Prostate gland (tissue), 2 donors: Measurements from ENCODE around the gene LCK. TPM values are rescaled to one million over a fixed set of nuclear protein-coding genes. Genes with fewer than 3 reads are reported as not detected.

Experiments used
- DNase-seq: peaks from one replicate; pipeline ENCODE4 v3.0.0-alpha.2; 2019; ENCODE audit warnings: low spot score
- H3K27ac ChIP-seq, 2 donors: fragments of 200-600 bp; sonication (generic); 2 replicates each; pipeline ENCODE4 v1.5.1; 2017 to 2019
- H3K27me3 ChIP-seq: fragments of 200-600 bp; sonication (generic); replicated peaks from 2 replicates; pipeline ENCODE4 v1.5.1; 2019; ENCODE audit not compliant: insufficient read depth
- H3K36me3 ChIP-seq, 2 donors: fragments of 200-600 bp; sonication (generic); 1 replicate in 1 of 2; 2 replicates in 1 of 2; pipeline versions ENCODE4 v1.5.1 to v1.8.1; 2017 to 2019
- H3K4me1 ChIP-seq: fragments of 200-600 bp; sonication (generic); replicated peaks from 2 replicates; pipeline ENCODE4 v1.5.1; 2019
- H3K4me3 ChIP-seq, 2 donors: fragments of 200-600 bp; sonication (generic); 2 replicates each; pipeline ENCODE4 v1.5.1; 2017 to 2019
- H3K9me3 ChIP-seq: fragments of 200-600 bp; sonication (generic); 2 replicates; pipeline ENCODE4 v1.5.1; 2017
- CTCF ChIP-seq, 4 experiments: fragments of 200-600 bp in 2 of 4; fragments of 450-650 bp in 2 of 4; sonication (generic) in 2 of 4; IDR thresholded peaks; 1 replicate in 3 of 4; 2 replicates in 1 of 4; pipeline ENCODE4 v1.5.1; 2016 to 2019; ENCODE audit warnings: antibody characterized with exemption in 4 of 4, mild to moderate bottlenecking in 2 of 4, moderate library complexity in 2 of 4
- POLR2A ChIP-seq: fragments of 450-650 bp; IDR thresholded peaks from one replicate; pipeline ENCODE4 v1.6.1; 2016; ENCODE audit warnings: antibody characterized with exemption, mild to moderate bottlenecking
- POLR2AphosphoS5 ChIP-seq: sonication (generic); formaldehyde crosslinking; IDR thresholded peaks from one replicate; pipeline ENCODE4 v1.6.1; 2017; ENCODE audit warnings: antibody characterized with exemption
- WGBS: methylation state at CpG from one replicate; pipeline ENCODE4 v1.1.5; 2018; 5-methylcytosine and 5-hydroxymethylcytosine counted together
- intact Hi-C: fragments of 100-400 bp; cut with DNase I; formaldehyde crosslinking; loops from one replicate; pipeline ENCODE4 v1.14.2; 2022
- total RNA-seq, 2 donors: library from RNA; depleted of rRNA; stranded (reverse); fragments of >200 nt; gene quantifications; one replicate each; pipeline ENCODE4 v1.1.0, GENCODE V29; 2016

The LCK gene
- total RNA-seq, 2 donors from 2014 or later = 1.3 to 4.4 TPM

- no peak overlapping the region for H3K27ac ChIP-seq
- no peak for DNase-seq
- no peak overlapping the region for H3K4me3 ChIP-seq
- 43% methylated on average over 7 of the region's 7 CpGs for WGBS
- no peak for TF ChIP-seq CTCF (IDR thresholded peaks at IDR 0.05)
- TF ChIP-seq POLR2A = no peak
- no peak for TF ChIP-seq POLR2AphosphoS5
- H3K4me1 ChIP-seq = no peaks in the 10 kb centered on the region
- no peaks in the 10 kb centered on the region for H3K27me3 ChIP-seq
- H3K36me3 ChIP-seq = no peaks in the 10 kb centered on the region
- intact Hi-C loops = loop anchor here (5.0 kb wide), 2 partner anchors 60 to 110 kb away; no protein-coding TSS in a partner anchor
- no peaks in the 10 kb centered on the region for H3K9me3 ChIP-seq
Measured at GRCh38 chr1:32242341-32242851, 8.7 kb upstream of the LCK start.

GRCh38 chr1:32246888-32247273 lies 4.2 kb upstream of the LCK start, which contains the start of gene FAM167B:
FAM167B (plus strand) TSS chr1:32247222; CDS start chr1:32247422, 200 bp downstream.
- DNase-seq = no peak

GRCh38 chr1:32247452-32247851 lies 3.6 kb upstream of the LCK start:
- H3K9me3 ChIP-seq = no peaks in the 10 kb centered on the region
- no peak overlapping the region for H3K4me3 ChIP-seq
- H3K4me1 ChIP-seq = no peaks in the 10 kb centered on the region
- H3K36me3 ChIP-seq = no peaks in the 10 kb centered on the region
- H3K27ac ChIP-seq = peak overlapping the region; percentile 22 to 48
- DNase-seq = no peak
- intact Hi-C loops = no loop called here
- H3K27me3 ChIP-seq = no peaks in the 10 kb centered on the region
- TF ChIP-seq POLR2AphosphoS5 (no peak), CTCF (IDR thresholded peaks at IDR 0.05) (no peak), POLR2A (no peak)
- 85% methylated on average over 12 of the region's 12 CpGs for WGBS

More at GRCh38 chr1:32246888-32247273, 4.2 kb upstream of the LCK start, which contains the start of gene FAM167B:
- H3K9me3 ChIP-seq = no peaks in the 10 kb centered on the region
- intact Hi-C loops = no loop called here
- no peaks in the 10 kb centered on the region for H3K27me3 ChIP-seq
- H3K4me3 ChIP-seq = no peak within 1 kb of the TSS
- TF ChIP-seq CTCF (IDR thresholded peaks at IDR 0.05) (no peak), POLR2A (no peak), POLR2AphosphoS5 (peak; percentile 51)
- no peaks in the 10 kb centered on the region for H3K4me1 ChIP-seq
- peak within 1 kb of the TSS; percentile 22 to 48 for H3K27ac ChIP-seq
- 54% methylated on average over 3 of the region's 3 CpGs for WGBS
- H3K36me3 ChIP-seq = no peaks in the 10 kb centered on the region

- Histone ChIP-seq H3K4me3 (no peak overlapping the region), H3K27me3 (no peaks in the 10 kb centered on the region), H3K4me1 (no peaks in the 10 kb centered on the region), H3K9me3 (no peaks in the 10 kb centered on the region), H3K36me3 (no peaks in the 10 kb centered on the region), H3K27ac (peak overlapping the region; percentile 22 to 48)
- intact Hi-C loops = no loop called here
- no peak for TF ChIP-seq POLR2A
- no peak for TF ChIP-seq POLR2AphosphoS5
- peak; percentile 52 to 82 (median 64) for TF ChIP-seq CTCF (IDR thresholded peaks at IDR 0.05)
- WGBS = 12% methylated on average over 27 of the region's 31 CpGs
- DNase-seq = peak; percentile 69
Measured at GRCh38 chr1:32247983-32248889, 2.8 kb upstream of the LCK start.
